K562 (cell line): ENCODE data around the gene LAMA3. TPM values are rescaled to one million over a fixed set of nuclear protein-coding genes. Genes with fewer than 3 reads are reported as not detected.

Experiments used
- ATAC-seq: fragments of 200-7000 bp; cut with Tn5 transposase; 3 replicates; pipeline ENCODE4 v1.9.1; 2020; ENCODE audit warnings: moderate library complexity
- BruUV-seq: library from RNA; stranded (reverse); fragments of 400-500 nt; replicated peaks from 2 replicates; lab custom pipeline; 2021; lab: Mats Ljungman, UMichigan
- CTCF ChIA-PET: fragments of 300-600 bp; formaldehyde crosslinking; extraction: SDS; loops from one replicate; lab custom pipeline; 2021; ENCODE audit warnings: low intra/inter-chr PET ratio; lab: Yijun Ruan, JAX
- POLR2A ChIA-PET: fragments of 300-600, 350-650 bp; sonication (Branson Sonifier 250); formaldehyde crosslinking; extraction: SDS; loops from one replicate; lab custom pipeline; 2021; ENCODE audit warnings: antibody characterized with exemption, inconsistent platforms; lab: Yijun Ruan, JAX
- DNase-seq, 4 experiments: peaks; one replicate each; pipeline versions ENCODE4 v3.0.0 to v3.0.0-alpha.2; 2011 to 2018; ENCODE audit warnings: low spot score in 3 of 4, mixed read lengths in 3 of 4; ENCODE audit errors: extremely low read depth in 1 of 4
- FAIRE-seq: peaks from 2 replicates; lab custom pipeline; 2011; peaks lifted over from hg19 to GRCh38; lab: Jason Lieb, UNC
- H2AFZ ChIP-seq: 2 replicates; pipeline ENCODE4 v1.6.0; 2011; ENCODE audit warnings: low read depth, low read length, control low read depth, inconsistent platforms
- H3K27ac ChIP-seq: fragments of 200-600 bp; 3 replicates; pipeline ENCODE4 v1.8.0; 2011; ENCODE audit warnings: low read depth, mild to moderate bottlenecking, control low read depth, inconsistent platforms, low read length, moderate library complexity, mixed read lengths; ENCODE audit errors: extremely low read depth
- H3K27me3 ChIP-seq, 2 experiments: fragments of 300-600 bp in 1 of 2; 2 replicates in 1 of 2; 3 replicates in 1 of 2; pipeline versions ENCODE4 v1.6.0 to v1.8.0; 2011; ENCODE audit warnings: inconsistent platforms in 2 of 2, low read length in 2 of 2, mild to moderate bottlenecking in 1 of 2, mixed read lengths in 1 of 2, moderate library complexity in 1 of 2; ENCODE audit not compliant: control insufficient read depth in 2 of 2, insufficient read depth in 2 of 2
- H3K36me3 ChIP-seq: fragments of 300-600 bp; 3 replicates; pipeline ENCODE4 v1.8.0; 2011; ENCODE audit warnings: mild to moderate bottlenecking, low read length, inconsistent platforms; ENCODE audit not compliant: control insufficient read depth, insufficient read depth
- H3K4me1 ChIP-seq, 2 experiments: fragments of 200-600 bp in 1 of 2; replicated peaks in 1 of 2; 2 replicates in 1 of 2; 3 replicates in 1 of 2; pipeline versions ENCODE4 v1.5.1 to v1.8.0; 2011; ENCODE audit warnings: inconsistent platforms in 2 of 2, low read length in 2 of 2, mild to moderate bottlenecking in 1 of 2, mixed read lengths in 1 of 2, moderate library complexity in 1 of 2; ENCODE audit not compliant: control insufficient read depth in 2 of 2, insufficient read depth in 2 of 2
- H3K4me2 ChIP-seq: 2 replicates; pipeline ENCODE4 v1.6.1; 2011; ENCODE audit warnings: low read length, control low read depth, inconsistent platforms, mixed read lengths; ENCODE audit not compliant: insufficient read depth
- H3K4me3 ChIP-seq: fragments of 200-600 bp; sonication (generic), shearing (Covaris generic); 2 replicates; pipeline ENCODE4 v1.5.1; 2016; ENCODE audit warnings: control low read depth, inconsistent platforms
- H3K79me2 ChIP-seq: fragments of 200-600 bp; 3 replicates; pipeline ENCODE4 v1.8.0; 2011; ENCODE audit warnings: low read length, inconsistent platforms; ENCODE audit not compliant: control insufficient read depth, insufficient read depth
- H3K9ac ChIP-seq, 2 experiments: 2 replicates each; pipeline versions ENCODE4 v1.6.0 to v1.6.1; 2011; ENCODE audit warnings: low read depth in 2 of 2, low read length in 2 of 2, control low read depth in 1 of 2, inconsistent platforms in 1 of 2, mild to moderate bottlenecking in 1 of 2, mixed read lengths in 1 of 2; ENCODE audit not compliant: insufficient read depth in 1 of 2
- H3K9me1 ChIP-seq: one replicate; pipeline ENCODE4 v1.6.0; 2011; ENCODE audit warnings: inconsistent platforms, mild to moderate bottlenecking, low read length, moderate library complexity; ENCODE audit not compliant: control insufficient read depth, insufficient read depth
- H3K9me3 ChIP-seq: replicated peaks from 2 replicates; pipeline ENCODE4 v1.5.1; 2011; ENCODE audit warnings: low read depth, low read length, inconsistent platforms; ENCODE audit not compliant: control insufficient read depth, insufficient read depth
- H4K20me1 ChIP-seq: replicated peaks from 2 replicates; pipeline ENCODE4 v1.6.1; 2011; ENCODE audit warnings: low read length, inconsistent platforms, mixed read lengths; ENCODE audit not compliant: control insufficient read depth, insufficient read depth
- ATF2 ChIP-seq: sonication (generic); formaldehyde crosslinking; IDR thresholded peaks from 2 replicates; pipeline ENCODE4 v1.8.1; 2022; ENCODE audit warnings: missing genetic modification reagents
- CTCF ChIP-seq, 3 experiments: IDR thresholded peaks in 2 of 3; conservative IDR thresholded peaks in 1 of 3; 2 replicates each; pipeline ENCODE4 v1.5.1; 2011 to 2012; ENCODE audit warnings: low read length in 3 of 3, mild to moderate bottlenecking in 3 of 3, control low read depth in 2 of 3, improper control_type of control experiment in 1 of 3, inconsistent platforms in 1 of 3, low read depth in 1 of 3, mixed read lengths in 1 of 3, moderate library complexity in 1 of 3; ENCODE audit not compliant: insufficient read depth in 2 of 3
- ELF4 ChIP-seq: fragments of 450-650 bp; formaldehyde crosslinking; IDR thresholded peaks from 2 replicates; pipeline ENCODE4 v1.4.0; 2022; ENCODE audit warnings: missing genetic modification characterization
- SAFB ChIP-seq: fragments of 200-400 bp; formaldehyde crosslinking; IDR thresholded peaks from 2 replicates; pipeline ENCODE4 v1.6.1; 2017; ENCODE audit warnings: low read depth, low read length, borderline replicate concordance
- ZNF592 ChIP-seq: fragments of 450-650 bp; IDR thresholded peaks from 2 replicates; pipeline ENCODE4 v1.6.1; 2017; ENCODE audit warnings: antibody characterized with exemption, mild to moderate bottlenecking
- WGBS: fragments of 100-300 bp; shearing (Covaris generic); methylation state at CpG from one replicate; pipeline ENCODE4 v1.1.6; 2016; ENCODE audit warnings: low coverage, mixed read lengths; ENCODE audit not compliant: insufficient coverage; ENCODE audit errors: missing lambda C conversion rate; 5-methylcytosine and 5-hydroxymethylcytosine counted together
- in situ Hi-C: fragments of 300-500 bp; cut with MboI; formaldehyde crosslinking; loops from 4 replicates; pipeline ENCODE4 v1.15.0; 2018; ENCODE audit warnings: inconsistent platforms, mixed read lengths
- intact Hi-C: fragments of 100-400 bp; cut with micrococcal nuclease; formaldehyde crosslinking; loops from 2 replicates; pipeline ENCODE4 v1.14.2; 2022
- polyA plus RNA-seq, 8 experiments: library from polyadenylated mRNA; depleted of rRNA in 4 of 8; stranded (reverse) in 5 of 8; unstranded in 3 of 8; fragments of >200 nt; fragmentation: Nextera tagmentation in 2 of 8; fragmentation: Illumina TruSeq in 1 of 8; extraction: Ambion mirVana in 2 of 8; extraction: Trizol in 1 of 8; gene quantifications; 2 replicates each; pipeline versions ENCODE4 v1.2.1 to v1.2.3, GENCODE V29; 2011 to 2014; ENCODE audit warnings: inconsistent platforms in 1 of 8, missing spikeins in 1 of 8
- total RNA-seq, 7 experiments: library from RNA; depleted of rRNA in 6 of 7; stranded (reverse); fragments of >200 nt in 6 of 7; fragmentation: Illumina TruSeq in 2 of 7; extraction: Trizol in 2 of 7; gene quantifications; 2 replicates each; pipeline versions ENCODE4 v1.2.1 to v1.2.3, GENCODE V29; 2011 to 2021; ENCODE audit warnings: low replicate concordance in 1 of 7
- TF ChIP-seq, protein P1 (sequence below): sonication (generic); formaldehyde crosslinking; IDR thresholded peaks from 2 replicates; pipeline ENCODE4 v1.8.0; 2022; ENCODE audit warnings: mild to moderate bottlenecking, missing genetic modification reagents, borderline replicate concordance
- TF ChIP-seq, protein P2 (sequence below): sonication (generic); formaldehyde crosslinking; IDR thresholded peaks from 2 replicates; pipeline ENCODE4 v1.8.0; 2023; ENCODE audit warnings: mild to moderate bottlenecking, missing genetic modification reagents

Gene LAMA3
- total and polyA plus RNA-seq, 9 of the 15 experiments (the other 6 are each of a cell fraction or from before 2014, with no cell fraction given): 0.07 TPM; not detected in 8

DNA sequence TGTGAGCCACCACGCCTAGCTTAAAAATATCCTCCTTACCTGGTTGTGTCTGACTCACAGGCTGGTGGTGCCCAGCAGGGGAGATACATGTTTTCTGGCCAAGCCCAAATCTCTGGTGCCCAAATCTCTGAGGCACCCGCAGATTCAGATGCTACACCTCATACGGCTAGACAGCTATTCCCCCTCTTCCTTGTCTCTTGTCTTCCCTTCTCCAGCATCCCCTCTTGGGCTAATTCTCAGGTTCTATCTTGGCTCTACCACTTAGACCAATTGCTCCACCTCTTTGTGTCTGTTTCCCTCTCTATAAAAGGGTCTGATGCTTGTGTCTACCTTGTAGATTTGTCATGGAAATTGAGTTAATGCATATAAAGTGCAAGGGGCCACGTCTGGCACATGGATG is 13.4 kb downstream of the LAMA3 start:
- Histone ChIP-seq H2AFZ (no peak overlapping the region), H3K36me3 (no peaks in the 10 kb centered on the region), H4K20me1 (no peaks in the 10 kb centered on the region), H3K27me3 (peaks cover 19 to 26% of the 10 kb centered on the region in 2 experiments), H3K79me2 (no peaks in the 10 kb centered on the region), H3K9ac (no peak overlapping the region), H3K9me1 (no peaks in the 10 kb centered on the region), H3K4me3 (no peak overlapping the region), H3K4me1 (peaks cover 0 to 4% of the 10 kb centered on the region in 2 experiments; a peak in 1 of 5 replicates), H3K4me2 (no peak overlapping the region), H3K9me3 (no peaks in the 10 kb centered on the region), H3K27ac (no peak overlapping the region)
- intact Hi-C loops (loop anchor here (1.0 to 5.0 kb wide), 4 partner anchors 80 to 890 kb away; no protein-coding TSS in a partner anchor), in situ Hi-C loops (no loop called here)
- DNase-seq (no peak), FAIRE-seq (no peak), ATAC-seq (no peak)
- no TSS peak for BruUV-seq
- WGBS: 5% methylated on average over 4 of the region's 4 CpGs
- ChIA-PET CTCF (interaction anchor here (1.0 to 1.1 kb wide), 4 partner anchors 80 to 213 kb away, joined by 3 to 5 read pairs (median 4); no protein-coding TSS in a partner anchor), POLR2A (interaction anchor here (1.0 kb wide), 1 partner anchor 112 kb away, joined by 3 read pairs; no protein-coding TSS in a partner anchor)
- no peak for TF ChIP-seq ZNF592
- TF ChIP-seq, protein P1, sequence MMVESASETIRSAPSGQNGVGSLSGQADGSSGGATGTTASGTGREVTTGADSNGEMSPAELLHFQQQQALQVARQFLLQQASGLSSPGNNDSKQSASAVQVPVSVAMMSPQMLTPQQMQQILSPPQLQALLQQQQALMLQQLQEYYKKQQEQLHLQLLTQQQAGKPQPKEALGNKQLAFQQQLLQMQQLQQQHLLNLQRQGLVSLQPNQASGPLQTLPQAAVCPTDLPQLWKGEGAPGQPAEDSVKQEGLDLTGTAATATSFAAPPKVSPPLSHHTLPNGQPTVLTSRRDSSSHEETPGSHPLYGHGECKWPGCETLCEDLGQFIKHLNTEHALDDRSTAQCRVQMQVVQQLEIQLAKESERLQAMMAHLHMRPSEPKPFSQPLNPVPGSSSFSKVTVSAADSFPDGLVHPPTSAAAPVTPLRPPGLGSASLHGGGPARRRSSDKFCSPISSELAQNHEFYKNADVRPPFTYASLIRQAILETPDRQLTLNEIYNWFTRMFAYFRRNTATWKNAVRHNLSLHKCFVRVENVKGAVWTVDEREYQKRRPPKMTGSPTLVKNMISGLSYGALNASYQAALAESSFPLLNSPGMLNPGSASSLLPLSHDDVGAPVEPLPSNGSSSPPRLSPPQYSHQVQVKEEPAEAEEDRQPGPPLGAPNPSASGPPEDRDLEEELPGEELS (CRISPR knock-in tag): no peak
- no peak for TF ChIP-seq ATF2 (CRISPR knock-in tag)
- no peak for TF ChIP-seq ELF4
- TF ChIP-seq, protein P2, sequence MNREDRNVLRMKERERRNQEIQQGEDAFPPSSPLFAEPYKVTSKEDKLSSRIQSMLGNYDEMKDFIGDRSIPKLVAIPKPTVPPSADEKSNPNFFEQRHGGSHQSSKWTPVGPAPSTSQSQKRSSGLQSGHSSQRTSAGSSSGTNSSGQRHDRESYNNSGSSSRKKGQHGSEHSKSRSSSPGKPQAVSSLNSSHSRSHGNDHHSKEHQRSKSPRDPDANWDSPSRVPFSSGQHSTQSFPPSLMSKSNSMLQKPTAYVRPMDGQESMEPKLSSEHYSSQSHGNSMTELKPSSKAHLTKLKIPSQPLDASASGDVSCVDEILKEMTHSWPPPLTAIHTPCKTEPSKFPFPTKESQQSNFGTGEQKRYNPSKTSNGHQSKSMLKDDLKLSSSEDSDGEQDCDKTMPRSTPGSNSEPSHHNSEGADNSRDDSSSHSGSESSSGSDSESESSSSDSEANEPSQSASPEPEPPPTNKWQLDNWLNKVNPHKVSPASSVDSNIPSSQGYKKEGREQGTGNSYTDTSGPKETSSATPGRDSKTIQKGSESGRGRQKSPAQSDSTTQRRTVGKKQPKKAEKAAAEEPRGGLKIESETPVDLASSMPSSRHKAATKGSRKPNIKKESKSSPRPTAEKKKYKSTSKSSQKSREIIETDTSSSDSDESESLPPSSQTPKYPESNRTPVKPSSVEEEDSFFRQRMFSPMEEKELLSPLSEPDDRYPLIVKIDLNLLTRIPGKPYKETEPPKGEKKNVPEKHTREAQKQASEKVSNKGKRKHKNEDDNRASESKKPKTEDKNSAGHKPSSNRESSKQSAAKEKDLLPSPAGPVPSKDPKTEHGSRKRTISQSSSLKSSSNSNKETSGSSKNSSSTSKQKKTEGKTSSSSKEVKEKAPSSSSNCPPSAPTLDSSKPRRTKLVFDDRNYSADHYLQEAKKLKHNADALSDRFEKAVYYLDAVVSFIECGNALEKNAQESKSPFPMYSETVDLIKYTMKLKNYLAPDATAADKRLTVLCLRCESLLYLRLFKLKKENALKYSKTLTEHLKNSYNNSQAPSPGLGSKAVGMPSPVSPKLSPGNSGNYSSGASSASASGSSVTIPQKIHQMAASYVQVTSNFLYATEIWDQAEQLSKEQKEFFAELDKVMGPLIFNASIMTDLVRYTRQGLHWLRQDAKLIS: no peak
- TF ChIP-seq CTCF (IDR thresholded peaks at IDR 0.05 in 2 of 3, conservative IDR thresholded peaks at IDR 0.05 in 1 of 3; ENCODE audit: insufficient read depth in 2 of 3, low read depth in 1 of 3, low read length in 3 of 3): no peak
- no peak for TF ChIP-seq SAFB
